Activated CD4-positive, alpha-beta T cell treated with anti-CD3 and anti-CD28 coated beads for 24 hours (primary cell): ENCODE measurements around the gene FLT3.
"Not testable (repeated sequence)": the region's sequence is repeated elsewhere in the genome, so short reads cannot be mapped to it uniquely, and the experiment has no call there.

Experiments used
- DNase-seq, 2 donors: peaks; one replicate each; pipeline ENCODE4 v3.0.0-alpha.2; 2020; ENCODE audit warnings: low read depth in 2 of 2

The FLT3 gene

DNA sequence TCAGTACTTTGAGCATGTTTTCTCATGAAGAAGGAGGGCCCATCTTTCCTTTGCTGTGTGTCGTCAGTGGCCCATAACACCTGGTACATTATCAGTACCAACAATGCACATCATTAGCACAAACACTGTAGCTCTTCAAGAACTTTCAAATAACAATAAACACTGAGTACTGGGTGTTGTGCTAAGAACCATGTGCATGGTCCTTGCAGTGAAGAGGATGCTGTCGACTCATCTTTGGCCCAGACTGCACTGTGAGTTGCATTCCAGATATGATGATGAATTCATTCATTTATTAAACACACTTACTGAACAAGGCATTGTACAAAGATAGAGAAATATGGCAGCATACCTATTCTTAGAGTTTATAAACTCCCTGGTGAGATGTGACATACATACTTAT, 55.8 kb downstream of the FLT3 start:
- no peak for DNase-seq

DNA sequence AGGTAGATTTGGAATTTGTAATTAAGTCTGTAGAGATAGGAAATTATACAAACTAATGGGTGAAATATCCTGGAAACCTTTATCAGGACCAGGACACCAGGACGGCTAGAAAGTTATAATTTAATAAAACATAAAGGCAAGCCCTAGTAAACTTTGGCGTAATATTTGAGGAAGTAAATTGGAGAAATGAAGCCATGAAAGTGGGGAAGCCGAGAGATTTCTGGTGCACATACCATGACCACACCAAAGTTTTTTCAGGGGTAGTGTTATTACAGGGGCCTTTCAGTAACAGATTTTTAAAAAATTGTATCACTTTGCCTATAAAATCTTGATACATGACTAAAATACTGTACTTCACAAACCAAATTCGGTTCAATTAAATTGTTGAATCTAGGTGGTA, 57.2 kb downstream of the FLT3 start:
- DNase-seq: no peak

GRCh38 chr13:28041501-28041900, 58.9 kb downstream of the FLT3 start:
- DNase-seq: no peak

DNA sequence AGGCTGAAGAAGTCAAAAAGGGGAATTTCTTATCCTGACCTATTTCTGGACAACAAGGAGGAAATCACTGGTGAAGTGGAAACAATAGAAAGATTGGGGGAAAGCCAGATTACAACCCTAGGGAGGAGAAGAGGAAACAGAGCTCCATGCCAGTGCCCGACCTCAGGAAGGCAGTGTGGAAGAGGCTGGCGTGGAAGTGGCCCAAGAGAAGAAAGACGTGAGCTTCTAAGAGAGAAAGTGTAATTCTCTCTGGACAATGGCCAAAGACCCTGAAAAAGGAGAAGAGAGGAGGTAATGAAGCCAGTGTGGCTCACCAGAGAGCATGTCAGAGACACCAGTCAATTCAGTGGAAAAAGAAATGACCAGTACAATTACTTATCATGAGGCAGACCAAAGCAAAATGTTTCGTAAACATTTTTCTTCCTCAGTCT, 59.3 kb downstream of the FLT3 start:
- no peak for DNase-seq

DNA sequence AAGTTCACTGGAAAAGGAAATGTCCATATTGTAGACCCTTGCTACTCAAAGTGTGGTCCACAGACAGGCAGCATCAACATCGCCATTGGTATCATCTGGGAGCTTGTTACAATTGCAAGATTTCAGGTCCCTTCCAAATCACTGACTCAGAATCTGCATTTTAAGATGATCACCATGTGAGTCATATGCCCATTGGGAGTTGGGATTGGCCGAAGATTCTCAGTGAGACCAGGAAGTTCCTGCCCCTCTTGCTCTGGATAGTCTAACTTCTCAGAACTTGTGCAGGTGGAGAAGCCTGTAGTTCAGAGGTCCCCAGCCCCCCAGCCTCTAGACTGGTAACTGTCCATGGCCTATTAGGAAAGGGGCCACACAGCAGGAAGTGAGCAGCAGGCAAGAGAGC, 63.0 kb downstream of the FLT3 start:
- DNase-seq: no peak

DNA sequence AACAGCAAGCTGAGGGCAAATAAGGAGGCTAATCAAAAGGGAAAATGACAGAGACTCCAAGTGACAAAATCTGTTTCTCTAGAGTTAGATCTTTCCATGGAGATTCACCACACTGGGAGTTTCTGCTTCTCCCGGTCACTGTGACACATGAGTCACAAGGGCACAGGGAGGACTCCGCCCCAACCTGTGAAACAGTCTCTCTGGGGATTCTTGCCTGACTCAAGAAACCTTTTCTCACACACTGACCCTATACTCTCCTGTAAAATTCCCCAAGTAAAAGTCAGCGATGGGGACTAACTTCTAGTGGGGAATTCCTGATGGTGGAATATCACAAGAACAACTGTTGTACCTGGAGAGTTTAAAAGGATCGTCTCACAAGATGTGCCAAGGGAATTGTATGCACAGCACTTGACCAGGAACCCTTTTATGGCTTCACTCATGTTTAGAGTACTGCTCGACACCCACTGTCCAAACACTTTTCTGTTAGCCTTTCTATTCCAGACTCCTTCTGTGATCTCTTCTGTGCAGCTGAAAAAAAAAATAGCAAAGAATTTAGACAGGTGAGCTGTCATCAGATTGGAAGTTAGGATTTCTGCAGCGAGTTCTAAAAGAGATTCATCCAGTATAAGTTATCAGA, 65.1 kb downstream of the FLT3 start:
- no peak for DNase-seq

DNA sequence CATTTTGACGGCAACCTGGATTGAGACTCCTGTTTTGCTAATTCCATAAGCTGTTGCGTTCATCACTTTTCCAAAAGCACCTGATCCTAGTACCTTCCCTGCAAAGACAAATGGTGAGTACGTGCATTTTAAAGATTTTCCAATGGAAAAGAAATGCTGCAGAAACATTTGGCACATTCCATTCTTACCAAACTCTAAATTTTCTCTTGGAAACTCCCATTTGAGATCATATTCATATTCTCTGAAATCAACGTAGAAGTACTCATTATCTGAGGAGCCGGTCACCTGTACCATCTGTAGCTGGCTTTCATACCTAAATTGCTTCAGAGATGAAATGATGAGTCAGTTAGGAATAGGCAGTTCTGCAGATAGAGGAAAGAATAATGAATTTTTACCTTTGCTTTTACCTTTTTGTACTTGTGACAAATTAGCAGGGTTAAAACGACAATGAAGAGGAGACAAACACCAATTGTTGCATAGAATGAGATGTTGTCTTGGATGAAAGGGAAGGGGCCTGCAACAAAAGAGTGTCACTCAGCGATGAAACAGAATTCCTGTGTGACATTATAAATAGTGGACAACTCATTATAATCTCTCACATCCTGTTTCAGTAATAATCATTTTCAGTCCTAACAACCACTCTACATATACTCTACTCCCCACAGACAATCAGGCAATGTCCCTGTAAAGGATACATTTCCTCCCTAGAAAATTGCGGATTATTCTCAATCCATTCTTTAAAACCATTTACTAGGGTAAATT, 66.3 kb downstream of the FLT3 start:
- DNase-seq: no peak

- not testable (repeated sequence) for DNase-seq
These were observed 67.9 kb downstream of the FLT3 start for GRCh38 chr13:28032438-28032837.

- DNase-seq: no peak
These were observed 68.5 kb downstream of the FLT3 start for GRCh38 chr13:28031896-28032288.

DNA sequence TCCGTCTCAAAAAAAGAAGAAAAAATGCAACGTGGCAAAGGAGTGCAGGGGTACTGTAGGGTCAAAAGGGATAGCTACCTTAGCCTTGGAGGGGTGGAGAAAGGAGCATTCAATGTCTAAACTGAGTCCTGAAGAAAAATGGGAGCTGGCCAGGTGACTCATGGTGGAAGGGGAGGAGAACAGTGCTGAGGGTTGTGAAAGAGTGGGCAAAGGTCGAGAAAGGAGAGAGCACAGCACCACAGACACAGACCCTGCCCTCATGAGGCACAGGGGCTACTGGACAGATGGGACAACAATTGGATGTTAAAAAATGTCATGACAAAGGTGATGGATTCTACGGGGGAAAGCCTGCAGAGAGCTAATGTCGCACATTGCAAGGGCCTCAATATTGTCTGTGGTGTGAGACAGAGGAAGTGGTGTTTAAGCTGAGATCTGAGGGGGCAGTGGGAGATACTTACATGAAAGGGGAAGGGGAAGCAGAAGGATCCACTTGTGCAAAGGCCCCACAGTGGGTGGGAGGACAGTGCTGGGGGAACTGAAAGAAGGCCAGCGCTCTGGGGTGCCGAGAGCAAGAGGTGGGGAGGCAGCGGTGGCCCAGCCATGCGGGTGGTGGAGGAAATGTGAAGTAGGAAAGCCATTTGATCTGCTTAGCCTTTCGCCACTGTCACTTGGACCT, 69.0 kb downstream of the FLT3 start:
- no peak for DNase-seq

DNA sequence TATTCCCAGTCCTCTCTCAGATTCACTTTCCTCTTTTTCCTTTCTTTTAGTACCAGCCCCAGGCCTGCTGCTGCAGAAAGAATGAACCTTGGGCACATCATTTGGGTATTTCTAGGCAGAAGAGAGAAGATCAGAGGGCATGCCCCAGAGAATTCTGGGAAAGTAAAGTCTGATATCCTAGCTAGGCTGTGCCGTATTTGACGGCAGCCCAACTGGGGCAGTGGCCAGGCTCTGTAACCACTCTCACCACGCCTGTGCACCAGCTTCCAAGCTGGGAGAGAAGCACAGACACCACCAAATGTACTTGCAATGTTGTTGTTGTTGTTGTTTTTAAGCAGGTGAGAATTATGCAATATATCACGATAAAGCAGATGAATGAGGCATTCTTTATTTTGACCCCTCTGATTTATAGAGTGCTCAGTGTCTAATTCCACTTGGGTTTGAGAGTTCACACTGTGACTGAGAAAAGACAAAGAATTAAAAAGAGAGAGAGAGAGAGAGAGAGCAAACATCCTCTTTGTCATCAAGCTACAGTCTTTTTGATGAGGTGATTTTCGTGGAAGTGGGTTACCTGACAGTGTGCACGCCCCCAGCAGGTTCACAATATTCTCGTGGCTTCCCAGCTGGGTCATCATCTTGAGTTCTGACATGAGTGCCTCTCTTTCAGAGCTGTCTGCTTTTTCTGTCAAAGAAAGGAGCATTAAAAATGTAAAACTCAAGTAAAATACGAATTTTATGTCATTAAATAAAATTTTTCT, 72.6 kb downstream of the FLT3 start:
- DNase-seq: no peak

DNA sequence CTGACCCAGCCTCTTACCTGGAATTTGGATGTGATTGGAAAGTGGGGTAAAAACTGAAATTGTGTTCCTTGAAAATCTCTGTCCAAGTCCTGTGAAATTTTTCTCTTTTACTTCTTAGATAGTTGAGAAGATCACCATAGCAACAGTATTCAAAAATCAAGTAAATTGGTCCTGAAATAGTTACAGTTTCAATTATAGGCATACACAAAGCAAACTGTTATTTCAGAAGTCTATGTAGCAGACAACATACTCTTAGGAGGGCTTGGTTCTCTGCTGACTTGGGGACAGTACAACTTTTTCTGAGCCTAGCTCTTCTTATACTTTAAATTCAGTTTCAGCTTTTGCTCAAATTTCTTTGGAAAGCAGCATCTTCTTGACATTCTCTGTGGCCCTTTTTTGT, 73.3 kb downstream of the FLT3 start:
- DNase-seq: no peak

DNA sequence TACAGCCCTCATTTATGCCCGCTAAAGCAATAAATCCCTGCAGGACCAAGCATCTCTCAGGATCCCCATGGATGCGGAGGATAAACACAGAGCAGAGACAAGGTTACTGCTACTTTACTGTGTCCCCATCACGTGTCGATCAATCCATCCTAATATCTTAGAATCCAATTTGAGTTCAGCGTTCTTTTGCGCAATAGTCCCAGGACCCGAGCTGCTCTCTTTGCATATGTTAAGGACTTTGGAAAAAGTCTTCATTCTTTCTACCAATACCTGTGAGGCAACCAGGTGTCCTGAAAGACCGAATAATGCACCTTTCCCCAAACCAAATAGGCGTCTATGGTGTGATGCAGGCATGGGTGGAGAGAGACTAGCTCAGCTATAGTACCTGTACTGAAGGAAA, 73.9 kb downstream of the FLT3 start:
- no peak for DNase-seq

GRCh38 chr13:28022848-28023518, 77.4 kb downstream of the FLT3 start:
- no peak for DNase-seq

GRCh38 chr13:28014301-28014700, 86.1 kb downstream of the FLT3 start:
- DNase-seq: no peak

DNA sequence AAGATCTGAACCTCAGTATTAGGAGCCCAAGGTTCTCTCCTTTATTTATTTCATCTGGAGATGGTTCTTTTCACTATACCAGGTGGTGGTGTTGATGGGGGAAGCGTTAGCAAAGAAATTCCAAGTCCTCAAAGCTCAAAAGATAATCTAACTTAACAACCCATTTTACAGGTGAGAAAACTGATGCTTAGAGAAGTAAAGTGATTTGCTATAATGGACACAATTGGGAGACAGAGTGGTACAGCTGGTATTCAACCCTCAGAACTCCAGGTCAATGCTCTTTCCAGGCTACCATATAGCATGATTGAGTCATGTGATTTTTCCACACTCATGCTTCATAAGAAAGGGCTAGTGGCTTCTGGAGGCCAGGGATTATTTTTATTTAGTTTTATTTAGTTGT, 86.9 kb downstream of the FLT3 start:
- DNase-seq: no peak

- DNase-seq: no peak
These were observed 87.5 kb downstream of the FLT3 start for GRCh38 chr13:28012896-28013295.

DNA sequence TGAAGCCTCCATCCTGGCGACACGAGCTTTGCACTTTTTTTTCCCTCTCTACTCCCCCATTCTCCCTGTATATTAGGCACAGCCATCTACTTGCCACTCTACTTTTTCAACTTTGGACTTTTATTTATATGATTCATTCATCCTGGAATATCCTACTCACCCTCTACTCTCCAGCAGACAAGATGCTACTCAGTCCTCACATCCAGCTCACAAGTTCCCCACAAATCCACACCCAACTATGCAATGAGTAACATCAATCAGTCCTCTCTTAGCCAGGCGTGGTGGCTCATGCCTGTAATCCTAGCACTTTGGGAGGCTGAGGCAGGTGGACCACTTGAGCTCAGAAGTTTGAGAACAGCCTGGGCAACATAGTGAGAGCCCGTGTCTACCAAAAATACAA, 88.0 kb downstream of the FLT3 start:
- no peak for DNase-seq

GRCh38 chr13:28010046-28010445, 90.3 kb downstream of the FLT3 start:
- DNase-seq: no peak

GRCh38 chr13:28005016-28005415, 95.4 kb downstream of the FLT3 start:
- not testable (repeated sequence) for DNase-seq

GRCh38 chr13:28002886-28003698, 97.3 kb downstream of the FLT3 start:
- DNase-seq: no peak
